Vagina (tissue), 2 donors: Measurements from ENCODE around the gene GJC2. TPM values are rescaled to one million over a fixed set of nuclear protein-coding genes. Genes with fewer than 3 reads are reported as not detected.

Experiments
- DNase-seq, 2 donors: peaks; one replicate each; pipeline ENCODE4 v3.0.0-alpha.2; 2017; ENCODE audit errors: extremely low spot score in 2 of 2
- H3K27ac ChIP-seq: fragments of 200-600 bp; sonication (generic); one replicate; pipeline ENCODE4 v1.5.1; 2019
- H3K27me3 ChIP-seq: fragments of 200-600 bp; sonication (generic); one replicate; pipeline ENCODE4 v1.5.1; 2019
- H3K36me3 ChIP-seq, 2 donors: fragments of 200-600 bp; sonication (generic); one replicate each; pipeline ENCODE4 v1.5.1; 2017 to 2019
- H3K4me1 ChIP-seq: fragments of 200-600 bp; sonication (generic); one replicate; pipeline ENCODE4 v1.5.1; 2019
- H3K4me3 ChIP-seq, 2 donors: fragments of 200-600 bp; sonication (generic); 1 replicate in 1 of 2; 2 replicates in 1 of 2; pipeline ENCODE4 v1.5.1; 2016 to 2019
- H3K9me3 ChIP-seq: fragments of 200-600 bp; sonication (generic); one replicate; pipeline ENCODE4 v1.5.1; 2019
- POLR2A ChIP-seq, 2 donors: fragments of 450-650 bp; IDR thresholded peaks; one replicate each; pipeline ENCODE4 v1.6.1; 2017; ENCODE audit warnings: antibody characterized with exemption in 2 of 2, mild to moderate bottlenecking in 2 of 2, moderate library complexity in 2 of 2
- POLR2AphosphoS5 ChIP-seq, 2 donors: sonication (generic); formaldehyde crosslinking; IDR thresholded peaks; one replicate each; pipeline ENCODE4 v1.9.0; 2017; ENCODE audit warnings: antibody characterized with exemption in 2 of 2, mild to moderate bottlenecking in 2 of 2, low read depth in 1 of 2; ENCODE audit not compliant: insufficient read depth in 1 of 2
- intact Hi-C: fragments of 100-400 bp; cut with DNase I; formaldehyde crosslinking; loops from one replicate; pipeline ENCODE4 v1.15.1; 2023
- total RNA-seq: library from RNA; depleted of rRNA; stranded (reverse); fragments of >200 nt; gene quantifications from one replicate; pipeline ENCODE4 v1.2.3, GENCODE V29; 2016
- TF ChIP-seq, protein P1 (sequence below), 3 experiments: fragments of 450-650 bp in 2 of 3; fragments of 200-600 bp in 1 of 3; sonication (generic) in 1 of 3; IDR thresholded peaks; one replicate each; pipeline ENCODE4 v1.5.1; 2017 to 2019; ENCODE audit warnings: antibody characterized with exemption in 3 of 3, mild to moderate bottlenecking in 2 of 3, moderate library complexity in 2 of 3

The GJC2 gene
- total RNA-seq, 1 donor from 2014 or later, result 4.4 TPM

DNA sequence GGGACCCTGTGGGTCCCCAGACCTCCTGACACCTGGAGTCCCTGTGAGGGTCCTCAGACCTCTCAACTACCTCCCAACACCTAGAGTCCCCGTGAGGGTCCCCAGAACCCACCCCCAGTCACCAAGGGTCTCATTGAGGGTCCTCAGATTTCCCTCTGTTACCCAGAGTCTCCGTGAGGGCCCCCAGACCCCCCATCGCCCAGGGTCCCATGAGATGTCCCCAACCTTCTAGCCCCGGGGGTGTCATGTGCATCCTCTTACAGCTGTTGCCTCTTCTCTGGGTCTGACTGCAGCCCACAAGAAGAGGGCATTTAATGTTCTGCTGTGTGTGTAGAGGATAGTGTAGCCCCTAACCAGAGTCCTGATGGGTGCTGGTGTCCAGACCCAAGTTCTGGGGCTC is 2.0 kb upstream of the GJC2 start:
- H3K36me3 ChIP-seq, result peaks cover 0 to 16% of the 10 kb centered on the region in 2 donors
- H3K4me3 ChIP-seq, result no peak overlapping the region
- intact Hi-C loops, result no loop called here
- H3K27ac ChIP-seq, result peak overlapping the region; percentile 89
- peaks cover 85% of the 10 kb centered on the region for H3K4me1 ChIP-seq
- DNase-seq, result no peak
- H3K9me3 ChIP-seq, result no peaks in the 10 kb centered on the region
- no peaks in the 10 kb centered on the region for H3K27me3 ChIP-seq
- TF ChIP-seq POLR2A (IDR thresholded peaks at IDR 0.05), result no peak

DNA sequence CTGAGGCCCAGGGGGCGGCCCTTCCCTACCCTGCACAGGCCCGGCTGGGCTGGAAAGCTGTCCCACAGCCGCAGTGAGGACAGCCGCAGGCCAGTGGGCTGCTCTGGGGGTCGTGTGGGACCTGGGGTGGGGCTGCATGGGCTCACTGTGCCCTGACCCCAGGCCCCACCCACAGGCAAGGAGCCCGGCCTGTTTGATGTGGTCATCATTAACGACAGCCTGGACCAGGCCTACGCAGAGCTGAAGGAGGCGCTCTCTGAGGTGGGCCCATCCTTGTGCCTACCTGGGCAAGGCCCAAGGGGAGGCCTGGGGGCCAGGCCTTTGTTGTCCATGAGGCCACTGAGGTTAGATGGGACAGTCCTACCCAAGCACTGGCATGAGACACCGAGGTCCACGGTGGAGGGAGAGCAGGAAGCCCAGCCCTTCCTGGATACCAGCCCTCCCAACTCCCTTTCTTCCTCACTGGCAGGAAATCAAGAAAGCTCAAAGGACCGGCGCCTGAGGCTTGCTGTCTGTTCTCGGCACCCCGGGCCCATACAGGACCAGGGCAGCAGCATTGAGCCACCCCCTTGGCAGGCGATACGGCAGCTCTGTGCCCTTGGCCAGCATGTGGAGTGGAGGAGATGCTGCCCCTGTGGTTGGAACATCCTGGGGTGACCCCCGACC is 1.4 kb upstream of the GJC2 start:
- Histone ChIP-seq H3K36me3 (peaks cover 0 to 16% of the 10 kb centered on the region in 2 donors), H3K27ac (peak overlapping the region; percentile 89), H3K4me3 (no peak overlapping the region), H3K27me3 (no peaks in the 10 kb centered on the region), H3K4me1 (peaks cover 80% of the 10 kb centered on the region), H3K9me3 (no peaks in the 10 kb centered on the region)
- intact Hi-C loops, result no loop called here
- TF ChIP-seq POLR2AphosphoS5 (IDR thresholded peaks at IDR 0.05; ENCODE audit: insufficient read depth in 1 of 2, low read depth in 1 of 2), result peak in 1 of 2 donors; percentile 24
- TF ChIP-seq POLR2A (IDR thresholded peaks at IDR 0.05), result no peak
- no peak for DNase-seq

DNA sequence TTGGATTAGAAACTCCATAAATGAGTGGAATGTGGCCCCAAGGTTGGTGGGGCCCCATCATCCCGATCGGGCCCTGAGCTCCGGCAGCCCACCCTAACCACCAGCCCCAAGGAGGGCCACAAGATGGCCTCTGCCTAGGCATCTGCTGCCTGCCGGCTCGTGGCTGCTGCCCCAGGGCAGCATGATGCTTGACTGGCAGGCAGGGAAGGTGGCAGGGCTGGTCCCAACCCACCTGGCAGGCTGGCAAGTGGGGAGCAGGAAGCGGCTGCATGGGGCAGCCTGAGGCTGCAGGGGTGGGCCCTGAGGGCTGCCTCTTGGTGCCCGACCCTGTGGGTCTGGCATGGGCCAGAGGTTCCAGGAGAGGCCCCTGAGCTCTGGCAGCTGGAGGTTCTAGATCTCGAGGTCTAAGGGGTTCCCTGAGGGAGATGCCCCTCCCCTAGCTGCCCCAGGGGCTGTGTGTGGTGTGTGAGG is 760 bp upstream of the GJC2 start:
- Histone ChIP-seq H3K27ac (peak overlapping the region; percentile 89), H3K4me3 (no peak overlapping the region), H3K9me3 (no peaks in the 10 kb centered on the region), H3K4me1 (peaks cover 73% of the 10 kb centered on the region), H3K27me3 (no peaks in the 10 kb centered on the region), H3K36me3 (peaks cover 0 to 16% of the 10 kb centered on the region in 2 donors)
- TF ChIP-seq POLR2A (IDR thresholded peaks at IDR 0.05) (no peak), POLR2AphosphoS5 (IDR thresholded peaks at IDR 0.05; ENCODE audit: insufficient read depth in 1 of 2, low read depth in 1 of 2) (no peak)
- TF ChIP-seq, protein P1, sequence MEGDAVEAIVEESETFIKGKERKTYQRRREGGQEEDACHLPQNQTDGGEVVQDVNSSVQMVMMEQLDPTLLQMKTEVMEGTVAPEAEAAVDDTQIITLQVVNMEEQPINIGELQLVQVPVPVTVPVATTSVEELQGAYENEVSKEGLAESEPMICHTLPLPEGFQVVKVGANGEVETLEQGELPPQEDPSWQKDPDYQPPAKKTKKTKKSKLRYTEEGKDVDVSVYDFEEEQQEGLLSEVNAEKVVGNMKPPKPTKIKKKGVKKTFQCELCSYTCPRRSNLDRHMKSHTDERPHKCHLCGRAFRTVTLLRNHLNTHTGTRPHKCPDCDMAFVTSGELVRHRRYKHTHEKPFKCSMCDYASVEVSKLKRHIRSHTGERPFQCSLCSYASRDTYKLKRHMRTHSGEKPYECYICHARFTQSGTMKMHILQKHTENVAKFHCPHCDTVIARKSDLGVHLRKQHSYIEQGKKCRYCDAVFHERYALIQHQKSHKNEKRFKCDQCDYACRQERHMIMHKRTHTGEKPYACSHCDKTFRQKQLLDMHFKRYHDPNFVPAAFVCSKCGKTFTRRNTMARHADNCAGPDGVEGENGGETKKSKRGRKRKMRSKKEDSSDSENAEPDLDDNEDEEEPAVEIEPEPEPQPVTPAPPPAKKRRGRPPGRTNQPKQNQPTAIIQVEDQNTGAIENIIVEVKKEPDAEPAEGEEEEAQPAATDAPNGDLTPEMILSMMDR (IDR thresholded peaks at IDR 0.05), result no peak
- intact Hi-C loops, result no loop called here
- no peak for DNase-seq

DNA sequence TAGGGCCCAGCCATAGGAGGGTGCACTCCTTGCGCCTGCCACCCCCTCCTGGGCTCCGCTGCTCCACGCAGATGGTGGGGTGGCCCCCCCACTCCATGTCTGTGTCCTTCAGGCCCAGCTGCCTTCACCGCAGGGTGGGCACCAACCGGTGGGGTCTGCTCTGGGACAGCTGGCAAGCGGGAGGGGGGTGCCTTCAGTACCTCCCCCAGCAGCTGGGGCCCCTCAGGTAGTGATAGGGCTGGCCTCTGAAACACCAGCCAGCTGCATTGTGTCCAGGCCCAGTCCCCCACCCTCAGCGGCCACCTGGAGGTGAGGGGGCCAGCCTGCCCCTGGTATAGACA is 360 bp downstream of the GJC2 start:
- peaks cover 67% of the 10 kb centered on the region for H3K4me1 ChIP-seq

DNA sequence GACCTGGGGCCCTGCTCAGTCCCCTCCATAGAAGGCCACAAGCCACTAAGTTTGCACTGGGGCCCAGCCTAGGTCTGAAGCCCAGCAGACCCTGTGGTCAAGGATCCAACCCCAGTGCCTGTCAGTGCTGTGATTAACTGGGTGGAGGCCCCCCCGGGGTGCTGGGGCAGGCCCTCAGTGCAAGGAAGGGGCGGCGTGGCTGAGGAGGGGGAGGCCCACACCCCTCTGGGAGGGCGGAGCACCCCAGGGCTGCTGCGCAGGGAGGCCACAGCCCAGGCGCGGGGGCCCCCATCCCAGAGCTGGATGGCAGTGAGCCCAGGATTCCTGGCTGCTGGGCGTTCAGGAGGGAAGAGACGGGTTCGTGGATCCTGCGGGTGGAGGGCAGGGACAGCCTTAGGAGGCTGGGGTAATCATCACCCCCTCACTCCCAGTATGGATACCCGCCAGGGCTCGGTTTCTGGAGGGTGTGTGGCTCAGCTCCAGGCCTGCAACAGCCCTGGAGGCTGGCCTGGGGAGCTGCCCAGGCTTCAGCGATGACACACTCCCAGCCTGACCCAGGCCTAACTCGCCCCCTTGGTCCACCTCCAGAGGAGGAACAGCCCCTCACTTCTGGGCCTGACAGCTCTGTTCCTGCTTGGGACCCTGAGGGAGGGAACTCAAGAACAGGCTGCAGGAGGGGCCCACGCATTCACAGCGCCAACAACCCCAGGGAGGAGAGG is 890 bp downstream of the GJC2 start:
- peak overlapping the region; percentile 17 to 41 for H3K4me3 ChIP-seq
- intact Hi-C loops, result no loop called here
- H3K27ac ChIP-seq, result peak overlapping the region; percentile 89
- peak in 1 of 2 donors; percentile 74 for TF ChIP-seq POLR2AphosphoS5 (IDR thresholded peaks at IDR 0.05; ENCODE audit: insufficient read depth in 1 of 2, low read depth in 1 of 2)
- TF ChIP-seq, protein P1 (IDR thresholded peaks at IDR 0.05), result no peak
- no peaks in the 10 kb centered on the region for H3K27me3 ChIP-seq
- peaks cover 0 to 15% of the 10 kb centered on the region in 2 donors for H3K36me3 ChIP-seq
- peaks cover 67% of the 10 kb centered on the region for H3K4me1 ChIP-seq
- H3K9me3 ChIP-seq, result no peaks in the 10 kb centered on the region
- DNase-seq, result no peak

More for the DNA sequence above, 360 bp downstream of the GJC2 start:
- TF ChIP-seq POLR2A (IDR thresholded peaks at IDR 0.05) (no peak), POLR2AphosphoS5 (IDR thresholded peaks at IDR 0.05; ENCODE audit: insufficient read depth in 1 of 2, low read depth in 1 of 2) (no peak)
- TF ChIP-seq, protein P1 (IDR thresholded peaks at IDR 0.05), result no peak
- peak overlapping the region; percentile 17 to 41 for H3K4me3 ChIP-seq
- H3K27me3 ChIP-seq, result no peaks in the 10 kb centered on the region
- intact Hi-C loops, result no loop called here
- peaks cover 0 to 16% of the 10 kb centered on the region in 2 donors for H3K36me3 ChIP-seq
- H3K27ac ChIP-seq, result peak overlapping the region; percentile 89
- no peak for DNase-seq
- H3K9me3 ChIP-seq, result no peaks in the 10 kb centered on the region
